OCI-LY7 (cell line): ENCODE measurements around the gene SDF4. TPM values are rescaled to one million over a fixed set of nuclear protein-coding genes. Genes with fewer than 3 reads are reported as not detected.

Experiments
- BruUV-seq: library from RNA; stranded (reverse); fragments of 400-500 nt; replicated peaks from 2 replicates; lab custom pipeline; 2021; lab: Mats Ljungman, UMichigan
- CTCF ChIA-PET: fragments of 300-600 bp; sonication (Branson Sonifier 250); formaldehyde crosslinking; loops from one replicate; lab custom pipeline; 2022; ENCODE audit warnings: antibody characterized with exemption; ENCODE audit not compliant: unreplicated experiment; lab: Charles Lee
- POLR2A ChIA-PET: fragments of 300-600 bp; sonication (Branson Sonifier 250); formaldehyde crosslinking; loops from one replicate; lab custom pipeline; 2022; ENCODE audit warnings: antibody characterized with exemption; lab: Charles Lee
- DNase-seq: peaks from one replicate; pipeline ENCODE4 v3.0.0-alpha.2; 2015; ENCODE audit warnings: low spot score
- H2AFZ ChIP-seq: fragments of 200-600 bp; sonication (generic), shearing (Covaris generic); 2 replicates; pipeline ENCODE4 v1.6.1; 2014; ENCODE audit warnings: mild to moderate bottlenecking, antibody characterized with exemption, low read length, moderate library complexity
- H3K27ac ChIP-seq: fragments of 200-600 bp; sonication (generic); 2 replicates; pipeline ENCODE4 v1.5.1; 2014; ENCODE audit warnings: mixed run types, low read depth, mild to moderate bottlenecking, moderate library complexity, low read length, inconsistent platforms; ENCODE audit not compliant: poor library complexity, severe bottlenecking
- H3K36me3 ChIP-seq: fragments of 200-600 bp; sonication (generic); 2 replicates; pipeline ENCODE4 v1.6.1; 2014; ENCODE audit warnings: mild to moderate bottlenecking, antibody characterized with exemption, low read length, moderate library complexity, mixed read lengths; ENCODE audit not compliant: insufficient read depth
- H3K4me1 ChIP-seq: fragments of 200-600 bp; sonication (generic); 2 replicates; pipeline ENCODE4 v1.5.1; 2014; ENCODE audit warnings: mild to moderate bottlenecking, low read length; ENCODE audit not compliant: insufficient read depth, poor library complexity, severe bottlenecking
- H3K4me2 ChIP-seq: fragments of 200-600 bp; sonication (generic); 2 replicates; pipeline ENCODE4 v1.6.1; 2014; ENCODE audit warnings: mild to moderate bottlenecking, low read length
- H3K4me3 ChIP-seq: fragments of 200-600 bp; sonication (generic); 2 replicates; pipeline ENCODE4 v1.5.1; 2014; ENCODE audit warnings: mild to moderate bottlenecking, low read depth, low read length; ENCODE audit not compliant: poor library complexity, severe bottlenecking
- H3K79me2 ChIP-seq: fragments of 200-600 bp; sonication (generic); 2 replicates; pipeline ENCODE4 v1.6.1; 2016; ENCODE audit warnings: low read depth, mild to moderate bottlenecking, low read length, moderate library complexity, mixed read lengths; ENCODE audit not compliant: insufficient read depth
- H3K9me2 ChIP-seq: fragments of 200-600 bp; sonication (generic); 2 replicates; pipeline ENCODE4 v1.6.1; 2016; ENCODE audit warnings: mild to moderate bottlenecking, low read length, mixed read lengths; ENCODE audit not compliant: insufficient read depth
- H3K9me3 ChIP-seq: fragments of 200-600 bp; sonication (generic); 2 replicates; pipeline ENCODE4 v1.6.1; 2014; ENCODE audit warnings: mild to moderate bottlenecking, mixed run types, low read length, mixed read lengths
- H4K20me1 ChIP-seq: fragments of 200-600 bp; sonication (generic); 2 replicates; pipeline ENCODE4 v1.6.1; 2014; ENCODE audit warnings: mild to moderate bottlenecking, antibody characterized with exemption, low read length, moderate library complexity, mixed read lengths; ENCODE audit not compliant: insufficient read depth
- EZH2phosphoT487 ChIP-seq: fragments of 200-600 bp; sonication (generic); IDR thresholded peaks from 2 replicates; pipeline ENCODE4 v1.6.1; 2018; ENCODE audit warnings: low read depth, borderline replicate concordance, mild to moderate bottlenecking, mixed run types, antibody characterized with exemption, low read length, moderate library complexity, mixed read lengths
- intact Hi-C: fragments of 100-400 bp; cut with micrococcal nuclease; formaldehyde crosslinking; loops from one replicate; pipeline ENCODE4 v1.10.0; 2022; ENCODE audit not compliant: unreplicated experiment
- total RNA-seq, 2 experiments: library from RNA; depleted of rRNA in 1 of 2; stranded (reverse); fragments of >200 nt in 1 of 2; shearing (Covaris generic) in 1 of 2; gene quantifications; 2 replicates each; pipeline ENCODE4 v1.2.3, GENCODE V29; 2014 to 2022
- TF ChIP-seq, protein P1 (sequence below): fragments of 200-600 bp; sonication (generic); conservative IDR thresholded peaks from 2 replicates; pipeline ENCODE4 v1.5.1; 2014; ENCODE audit warnings: mild to moderate bottlenecking, antibody characterized with exemption, low read length, moderate library complexity, mixed read lengths

SDF4 gene
- total RNA-seq, 2 experiments from 2014 or later = 47.7 to 85.7 TPM

DNA sequence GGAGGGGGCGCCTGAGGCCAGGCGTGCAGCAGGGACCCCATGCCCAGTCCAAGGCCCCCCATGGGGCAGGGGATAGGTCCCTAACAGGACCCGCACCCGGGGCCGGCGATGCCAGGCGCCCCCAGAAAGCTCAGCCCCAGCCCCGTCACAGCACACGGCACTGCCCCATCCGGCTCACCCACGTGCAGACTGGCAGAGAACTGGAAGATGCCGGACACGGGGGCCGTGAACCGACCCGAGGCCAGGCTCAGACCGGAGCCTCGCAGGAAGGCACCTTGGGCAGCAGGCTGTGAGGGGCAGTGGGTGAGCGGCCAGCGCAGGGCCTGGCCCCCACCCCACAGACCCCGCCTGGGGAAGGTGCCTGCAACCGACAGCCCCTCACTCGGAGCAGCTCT lies 11.5 kb upstream of the SDF4 start:
- intact Hi-C loops = no loop called here
- BruUV-seq = no TSS peak
- Histone ChIP-seq H3K79me2 (no peaks in the 10 kb centered on the region), H3K9me2 (no peaks in the 10 kb centered on the region), H4K20me1 (no peaks in the 10 kb centered on the region), H2AFZ (no peak overlapping the region), H3K36me3 (no peaks in the 10 kb centered on the region), H3K9me3 (no peaks in the 10 kb centered on the region), H3K27ac (no peak overlapping the region), H3K4me2 (no peak overlapping the region), H3K4me3 (no peak overlapping the region), H3K4me1 (no peaks in the 10 kb centered on the region)
- TF ChIP-seq, protein P1, sequence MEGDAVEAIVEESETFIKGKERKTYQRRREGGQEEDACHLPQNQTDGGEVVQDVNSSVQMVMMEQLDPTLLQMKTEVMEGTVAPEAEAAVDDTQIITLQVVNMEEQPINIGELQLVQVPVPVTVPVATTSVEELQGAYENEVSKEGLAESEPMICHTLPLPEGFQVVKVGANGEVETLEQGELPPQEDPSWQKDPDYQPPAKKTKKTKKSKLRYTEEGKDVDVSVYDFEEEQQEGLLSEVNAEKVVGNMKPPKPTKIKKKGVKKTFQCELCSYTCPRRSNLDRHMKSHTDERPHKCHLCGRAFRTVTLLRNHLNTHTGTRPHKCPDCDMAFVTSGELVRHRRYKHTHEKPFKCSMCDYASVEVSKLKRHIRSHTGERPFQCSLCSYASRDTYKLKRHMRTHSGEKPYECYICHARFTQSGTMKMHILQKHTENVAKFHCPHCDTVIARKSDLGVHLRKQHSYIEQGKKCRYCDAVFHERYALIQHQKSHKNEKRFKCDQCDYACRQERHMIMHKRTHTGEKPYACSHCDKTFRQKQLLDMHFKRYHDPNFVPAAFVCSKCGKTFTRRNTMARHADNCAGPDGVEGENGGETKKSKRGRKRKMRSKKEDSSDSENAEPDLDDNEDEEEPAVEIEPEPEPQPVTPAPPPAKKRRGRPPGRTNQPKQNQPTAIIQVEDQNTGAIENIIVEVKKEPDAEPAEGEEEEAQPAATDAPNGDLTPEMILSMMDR = no peak
- no peak for TF ChIP-seq EZH2phosphoT487
- ChIA-PET CTCF (no interaction called here), POLR2A (no interaction called here)
- no peak for DNase-seq

DNA sequence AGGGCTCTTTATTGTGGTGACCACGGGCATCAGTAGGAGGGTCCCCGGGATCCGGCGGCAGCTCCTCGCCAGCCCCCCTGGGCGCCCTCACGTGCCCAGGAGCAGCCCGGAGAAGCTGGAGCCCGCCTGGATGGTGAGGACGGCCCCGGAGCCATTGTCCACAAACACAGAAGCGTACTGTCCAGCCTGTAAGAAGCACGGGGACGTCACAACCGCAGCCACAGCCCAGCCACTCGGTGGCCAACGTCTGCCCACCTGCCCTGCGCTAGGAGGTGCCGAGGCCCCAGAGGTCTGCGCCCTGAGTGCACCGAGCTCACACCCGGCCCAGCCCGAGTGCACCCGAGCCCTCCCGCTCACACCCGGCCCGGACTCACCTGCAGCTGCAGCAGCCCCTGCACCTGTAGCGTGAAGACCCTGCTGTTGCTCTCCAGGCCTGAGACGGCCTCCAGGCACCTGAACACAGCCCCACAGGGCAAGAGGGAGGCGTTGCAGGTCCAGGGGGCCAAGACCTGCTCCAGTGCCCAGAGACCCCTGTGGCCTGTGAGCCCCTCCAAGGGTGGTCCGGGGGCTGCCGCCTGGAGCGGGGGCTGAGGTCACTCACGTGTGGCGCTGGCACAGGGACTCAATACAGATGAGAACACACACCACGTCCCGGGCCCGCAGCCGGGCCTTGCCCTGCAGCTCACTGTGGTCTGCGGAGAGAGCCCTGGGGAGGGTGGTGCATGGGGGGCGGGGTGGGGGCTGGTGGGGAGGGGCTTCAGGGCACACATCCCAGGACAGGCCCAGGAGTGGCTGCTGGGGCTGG lies 10.9 kb upstream of the SDF4 start:
- POLR2A ChIA-PET = no interaction called here

More for the DNA sequence above, 10.9 kb upstream of the SDF4 start:
- no peak overlapping the region for H3K4me2 ChIP-seq
- H3K4me3 ChIP-seq = no peak overlapping the region
- TF ChIP-seq, protein P1 = no peak
- TF ChIP-seq EZH2phosphoT487 = no peak
- H3K27ac ChIP-seq = no peak overlapping the region
- no peaks in the 10 kb centered on the region for H4K20me1 ChIP-seq
- CTCF ChIA-PET = no interaction called here
- H3K9me3 ChIP-seq = no peaks in the 10 kb centered on the region
- H3K79me2 ChIP-seq = no peaks in the 10 kb centered on the region
- H2AFZ ChIP-seq = no peak overlapping the region
- no peak for DNase-seq
- H3K4me1 ChIP-seq = no peaks in the 10 kb centered on the region
- H3K36me3 ChIP-seq = no peaks in the 10 kb centered on the region
- intact Hi-C loops = no loop called here
- no TSS peak for BruUV-seq
- no peaks in the 10 kb centered on the region for H3K9me2 ChIP-seq
